Fibroblast of villous mesenchyme (primary cell): ENCODE measurements around the gene TMEM44. TPM values are rescaled to one million over a fixed set of nuclear protein-coding genes. Genes with fewer than 3 reads are reported as not detected.

Source experiments
- DNase-seq: peaks from one replicate; pipeline ENCODE4 v3.0.0-alpha.2; 2010; ENCODE audit warnings: low read depth
- H3K4me3 ChIP-seq: 2 replicates; pipeline ENCODE4 v1.5.1; 2011; ENCODE audit warnings: low read depth, mild to moderate bottlenecking, low read length
- CTCF ChIP-seq: IDR thresholded peaks from 2 replicates; pipeline ENCODE4 v1.5.1; 2012; ENCODE audit warnings: low read depth, mild to moderate bottlenecking, low read length; ENCODE audit not compliant: insufficient read depth
- total RNA-seq: library from RNA; depleted of rRNA; stranded (reverse); fragments of >200 nt; gene quantifications from 2 replicates; pipeline ENCODE4 v1.2.3, GENCODE V29; 2012

TMEM44 gene
- total RNA-seq, 1 donor = 11.7 TPM

- TF ChIP-seq CTCF = no peak
- peak; percentile 100 for DNase-seq
Observed at GRCh38 chr3:194592798-194593752, 40.1 kb downstream of the TMEM44 start.

GRCh38 chr3:194588741-194589140, 44.5 kb downstream of the TMEM44 start:
- no peak for TF ChIP-seq CTCF
- peak; percentile 91 for DNase-seq
- H3K4me3 ChIP-seq = no peak overlapping the region

More at GRCh38 chr3:194592798-194593752, 40.1 kb downstream of the TMEM44 start:
- no peak overlapping the region for H3K4me3 ChIP-seq

- no peak for DNase-seq
- TF ChIP-seq CTCF = no peak
- no peak overlapping the region for H3K4me3 ChIP-seq
Observed at GRCh38 chr3:194588236-194588635, 45.0 kb downstream of the TMEM44 start.

- TF ChIP-seq CTCF = no peak
- no peak overlapping the region for H3K4me3 ChIP-seq
- DNase-seq = no peak
Observed at GRCh38 chr3:194587438-194587931, 45.7 kb downstream of the TMEM44 start.

GRCh38 chr3:194586836-194587235, 46.4 kb downstream of the TMEM44 start:
- DNase-seq = peak; percentile 38
- TF ChIP-seq CTCF = no peak
- H3K4me3 ChIP-seq = no peak overlapping the region

GRCh38 chr3:194585880-194586281, 47.3 kb downstream of the TMEM44 start:
- no peak overlapping the region for H3K4me3 ChIP-seq
- TF ChIP-seq CTCF = no peak
- DNase-seq = no peak
